Endothelial cell of umbilical vein (primary cell): Measurements from ENCODE around the gene ALDH5A1.

Source experiments
- EZH2 ChIP-seq: IDR thresholded peaks from 2 replicates; pipeline ENCODE4 v1.6.1; 2012; ENCODE audit warnings: borderline replicate concordance, low read depth, mild to moderate bottlenecking, moderate library complexity, low read length, inconsistent platforms; ENCODE audit not compliant: severe bottlenecking
- POLR2AphosphoS5 ChIP-seq: IDR thresholded peaks from 2 replicates; pipeline ENCODE4 v1.6.1; 2012; ENCODE audit warnings: low read depth, mild to moderate bottlenecking, control low read depth, low read length, moderate library complexity; ENCODE audit not compliant: insufficient read depth

DNA sequence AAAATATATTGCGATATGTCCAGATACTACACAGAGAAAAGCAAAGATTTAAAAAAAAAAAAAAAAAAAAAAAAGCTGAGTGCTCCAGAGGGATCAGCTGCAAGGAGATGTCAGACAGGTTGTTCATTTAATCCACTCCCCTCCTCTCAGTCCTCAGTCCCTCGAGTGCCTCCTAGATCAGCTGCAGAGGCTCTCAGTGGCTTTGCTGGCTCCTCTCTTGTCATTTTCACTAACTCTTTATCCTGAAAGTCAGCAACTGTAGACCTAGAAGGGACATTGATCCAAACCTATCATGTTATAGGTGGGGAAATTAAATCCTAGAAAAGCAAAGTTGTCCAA, 89.6 kb downstream of the ALDH5A1 start:
- TF ChIP-seq EZH2: no peak
- no peak for TF ChIP-seq POLR2AphosphoS5
